GM18867 (cell line): Measurements from ENCODE around the gene IGF1R.
"Not testable (repeated sequence)": the region's sequence is repeated elsewhere in the genome, so short reads cannot be mapped to it uniquely, and the experiment has no call there.

ENCODE experiments used
- ATAC-seq: cut with Tn5 transposase; IDR thresholded peaks from one replicate; pipeline ENCODE4 v1.9.1; 2021; ENCODE audit warnings: mild to moderate bottlenecking, moderate library complexity; ENCODE audit not compliant: unreplicated experiment

Gene IGF1R

DNA sequence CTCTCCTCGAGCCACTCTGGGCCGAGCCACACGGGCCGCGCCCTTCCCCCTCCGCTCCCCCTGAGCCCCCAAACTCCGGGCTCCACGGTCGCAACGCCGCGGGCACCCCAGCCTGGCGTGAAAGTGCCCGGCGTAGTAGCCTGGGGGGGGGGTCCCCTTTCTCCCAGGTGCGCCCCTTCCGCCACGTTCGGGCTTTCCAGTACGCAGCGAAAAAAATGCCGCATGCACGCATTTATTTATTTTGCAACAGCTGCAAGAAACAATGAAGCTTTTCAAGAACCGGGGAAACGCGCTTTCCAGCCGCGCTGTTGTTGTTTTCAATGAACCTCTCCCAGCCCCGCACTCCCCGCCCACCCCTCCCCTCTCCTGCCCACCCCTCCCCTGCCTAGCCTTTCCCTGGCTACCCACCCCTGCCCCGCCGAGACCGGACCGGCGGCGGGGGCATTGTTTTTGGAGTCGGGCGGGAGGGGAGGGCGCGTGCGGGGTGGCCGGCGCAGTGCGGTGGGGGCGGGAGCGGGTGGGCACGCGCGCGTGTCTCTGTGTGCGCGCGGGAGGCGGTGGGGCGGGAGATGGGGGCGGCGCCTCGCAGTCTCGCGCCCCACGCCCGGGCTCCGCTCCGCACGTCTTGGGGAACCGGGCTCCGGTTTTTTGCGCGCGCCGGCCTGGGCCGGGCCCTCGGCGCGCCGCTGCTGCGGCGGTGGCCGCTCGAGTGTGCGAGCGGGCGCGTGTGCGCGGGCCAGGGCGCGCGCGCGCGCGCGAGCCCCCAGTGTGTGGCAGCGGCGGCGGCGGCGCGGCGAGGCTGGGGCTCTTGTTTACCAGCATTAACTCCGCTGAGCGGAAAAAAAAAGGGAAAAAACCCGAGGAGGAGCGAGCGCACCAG lies at the start of gene IGF1R:
IGF1R (plus strand) TSS at position 766 of the 880 bp plus-strand sequence. CDS start 1,043 bp downstream, outside the sequence.
- peak; percentile 83 for ATAC-seq

DNA sequence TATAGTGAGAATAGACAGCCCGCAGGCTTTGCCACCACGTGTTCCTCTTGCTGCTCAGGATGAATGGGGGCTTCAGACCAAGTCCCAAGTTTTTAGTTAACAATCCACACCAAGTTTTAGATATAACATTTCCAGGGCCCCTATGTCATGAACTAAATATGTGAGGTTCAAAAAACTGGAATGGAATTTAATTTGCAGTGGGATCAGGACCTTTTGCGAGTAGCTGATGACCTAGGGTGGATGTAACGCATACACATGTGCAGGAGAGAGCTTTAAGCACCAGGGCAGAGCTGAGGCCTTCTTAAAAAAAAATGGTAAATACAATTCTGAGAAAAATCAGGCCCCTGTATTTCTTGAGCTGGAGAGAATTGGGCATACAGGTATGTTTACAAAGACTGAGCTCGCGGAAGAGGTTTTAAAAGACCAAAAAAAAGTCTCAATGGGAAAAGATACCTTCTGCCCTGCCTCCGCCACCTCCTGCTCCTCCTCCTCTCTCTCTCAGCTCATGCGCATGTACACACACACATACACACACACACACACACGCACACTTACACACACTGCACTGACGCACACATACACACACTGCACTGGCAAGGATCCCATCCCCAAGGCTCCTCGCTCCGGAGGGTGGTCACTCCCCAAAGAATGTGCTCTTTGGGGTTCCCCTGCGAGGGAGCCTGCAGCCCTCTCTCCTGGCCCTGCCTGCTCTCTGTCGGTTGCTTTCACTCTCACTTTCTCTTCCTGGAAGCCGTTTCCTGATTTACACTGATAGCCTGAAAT lies 48.2 kb upstream of the IGF1R start:
- ATAC-seq = peak; percentile 56

GRCh38 chr15:98604983-98605382 lies 43.4 kb upstream of the IGF1R start:
- no peak for ATAC-seq

- no peak for ATAC-seq
These were observed 39.0 kb upstream of the IGF1R start for GRCh38 chr15:98609144-98609852.

DNA sequence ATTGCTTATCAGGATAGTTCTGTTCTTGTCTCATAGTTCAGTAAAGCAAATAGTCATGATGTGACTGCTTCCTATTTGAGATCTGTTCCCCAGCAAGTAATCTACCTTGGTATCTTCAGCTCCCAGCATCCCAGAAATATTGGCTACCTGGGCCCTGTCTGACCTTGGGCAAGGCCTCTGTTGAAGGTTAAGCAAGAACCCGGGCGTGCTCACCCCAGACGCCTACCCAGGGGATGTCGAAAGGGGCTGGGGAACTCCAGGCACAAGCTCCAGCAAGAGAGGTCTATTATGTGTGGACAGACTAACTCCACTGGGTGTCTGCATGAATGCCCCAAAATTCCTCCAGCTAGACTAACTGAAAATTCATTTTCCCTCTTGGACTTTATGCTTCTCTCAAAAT lies 37.3 kb upstream of the IGF1R start:
- no peak for ATAC-seq

- no peak for ATAC-seq
These were observed 36.5 kb upstream of the IGF1R start for GRCh38 chr15:98611808-98612207.

GRCh38 chr15:98612490-98613110 lies 35.7 kb upstream of the IGF1R start:
- no peak for ATAC-seq

GRCh38 chr15:98614681-98615080 lies 33.7 kb upstream of the IGF1R start:
- no peak for ATAC-seq

GRCh38 chr15:98616397-98616796 lies 31.9 kb upstream of the IGF1R start:
- ATAC-seq = no peak

DNA sequence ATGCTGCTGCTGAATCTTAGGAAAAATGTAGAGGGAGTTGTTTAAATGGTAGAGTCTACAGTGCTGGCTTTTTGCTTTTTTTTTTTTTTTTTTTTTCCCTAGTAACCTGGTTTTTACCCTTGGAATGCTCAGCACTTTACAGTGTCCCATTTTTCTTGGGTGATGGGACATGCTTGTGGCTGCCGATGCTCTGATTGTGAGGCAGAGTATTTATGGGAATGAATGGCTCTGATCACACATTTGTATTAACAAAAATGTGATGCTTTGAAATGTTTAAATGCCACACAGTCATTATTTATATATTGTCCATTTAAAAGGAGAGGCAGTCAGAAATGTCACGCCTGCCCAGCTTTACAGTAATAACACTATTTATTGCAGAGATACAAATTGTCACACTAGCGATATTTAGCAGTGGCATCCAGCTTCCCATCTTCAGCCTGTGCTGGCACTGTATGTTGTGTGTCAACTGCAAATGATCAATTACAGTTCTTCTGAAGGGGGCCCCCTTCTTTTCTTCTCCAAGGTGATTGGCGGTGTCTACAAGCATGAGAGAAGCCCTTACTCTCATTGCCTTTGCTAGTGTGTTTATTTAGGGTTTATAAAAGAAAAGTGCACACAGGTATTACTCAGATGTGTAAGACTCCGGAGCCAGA lies 30.9 kb upstream of the IGF1R start:
- ATAC-seq = no peak

DNA sequence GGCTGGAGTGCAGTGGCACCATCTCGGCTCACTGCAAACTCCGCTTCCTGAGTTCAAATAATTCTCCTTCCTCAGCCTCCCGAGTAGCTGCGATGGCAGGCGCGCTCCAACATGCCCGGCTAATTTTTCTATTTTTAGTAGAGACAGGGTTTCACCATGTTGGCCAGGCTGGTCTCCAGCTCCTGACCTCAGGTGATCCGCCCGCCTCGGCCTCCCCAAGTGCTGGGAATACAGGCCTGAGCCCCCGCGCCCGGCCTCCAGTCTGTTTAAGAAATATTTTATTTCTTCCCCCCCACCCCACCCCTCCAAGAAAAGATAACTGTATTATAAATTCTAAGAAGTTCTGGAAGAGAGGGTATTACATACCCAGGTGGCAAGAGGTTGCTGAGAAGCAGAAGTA lies 29.8 kb upstream of the IGF1R start:
- not testable (repeated sequence) for ATAC-seq

DNA sequence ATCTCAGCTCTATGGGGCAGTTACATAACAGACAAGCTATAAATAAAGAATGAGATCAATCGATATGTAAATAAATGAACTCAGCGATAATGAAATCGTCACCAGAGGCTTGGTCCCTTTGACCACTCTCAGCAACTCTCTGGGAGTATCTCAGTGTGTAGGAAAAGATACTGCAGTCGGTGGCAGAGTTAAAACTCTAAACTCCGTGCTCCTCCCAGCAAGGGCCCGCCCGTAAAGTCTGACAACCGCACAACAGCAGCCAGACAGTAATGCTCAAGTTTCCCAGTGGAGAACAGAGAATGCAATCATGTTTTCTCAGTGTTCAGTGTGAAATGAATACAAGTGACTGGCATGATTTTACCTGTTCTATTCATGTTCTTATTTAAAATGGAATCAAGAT lies 28.3 kb upstream of the IGF1R start:
- ATAC-seq = no peak

DNA sequence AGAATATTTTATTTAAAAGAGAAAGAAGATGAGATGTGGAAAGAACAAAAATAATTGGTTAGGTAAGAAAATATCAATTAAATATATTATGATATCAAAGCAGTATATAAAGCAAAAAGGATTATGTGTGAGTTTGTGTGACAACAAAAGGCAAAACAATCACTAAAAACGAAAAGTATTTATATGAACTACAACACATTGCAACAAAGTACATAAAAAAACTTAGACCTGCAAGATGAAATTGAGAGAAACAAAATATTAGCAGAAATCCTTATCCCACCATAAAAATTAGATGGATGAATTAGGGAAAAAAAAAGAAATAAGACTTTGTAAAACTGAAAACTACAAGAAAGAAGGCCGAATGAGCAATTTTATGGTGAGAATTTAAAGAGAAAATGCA lies 27.3 kb upstream of the IGF1R start:
- no peak for ATAC-seq

- no peak for ATAC-seq
These were observed 22.7 kb upstream of the IGF1R start for GRCh38 chr15:98625614-98626013.

DNA sequence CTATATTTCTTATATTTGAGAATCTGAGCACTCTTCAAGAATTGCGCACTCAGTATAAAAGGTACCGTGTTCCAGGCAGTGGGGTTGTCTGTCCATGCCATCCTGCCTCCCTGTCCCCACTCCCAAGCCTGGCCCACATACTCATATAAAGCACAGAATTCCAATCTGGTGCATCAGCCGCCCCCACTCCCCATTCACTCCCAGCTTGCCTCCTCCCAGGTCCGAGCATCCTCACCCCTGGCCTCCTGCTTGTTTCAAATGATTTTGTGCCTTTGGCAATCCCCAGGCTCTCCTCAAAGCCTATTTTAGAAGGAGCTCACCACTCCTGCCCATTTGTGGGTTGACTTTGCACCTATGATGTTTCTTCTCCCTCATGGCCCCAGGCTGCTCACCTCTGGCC lies 22.2 kb upstream of the IGF1R start:
- no peak for ATAC-seq

DNA sequence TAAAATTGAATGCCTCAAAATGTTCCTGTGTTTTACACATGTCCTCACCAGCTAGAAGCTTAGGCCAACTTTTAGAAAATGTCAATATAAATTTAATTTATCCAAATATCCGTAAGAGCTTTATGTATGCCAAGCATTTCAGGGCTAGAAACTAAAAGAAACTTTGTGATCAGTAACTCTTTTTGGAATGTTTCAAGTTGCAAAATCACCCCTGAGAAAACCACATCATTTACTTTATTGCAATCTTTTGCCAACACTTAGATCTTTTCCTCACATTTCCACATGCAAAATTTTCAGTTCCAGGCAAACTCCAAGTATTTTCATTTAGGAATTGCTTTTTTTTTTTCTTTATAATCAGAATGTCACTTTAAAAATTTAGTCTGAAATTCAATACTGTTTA lies 20.1 kb upstream of the IGF1R start:
- ATAC-seq = no peak

- no peak for ATAC-seq
These were observed 12.5 kb upstream of the IGF1R start for GRCh38 chr15:98635848-98636247.

- ATAC-seq = no peak
These were observed 5.2 kb upstream of the IGF1R start for GRCh38 chr15:98643115-98643514.

DNA sequence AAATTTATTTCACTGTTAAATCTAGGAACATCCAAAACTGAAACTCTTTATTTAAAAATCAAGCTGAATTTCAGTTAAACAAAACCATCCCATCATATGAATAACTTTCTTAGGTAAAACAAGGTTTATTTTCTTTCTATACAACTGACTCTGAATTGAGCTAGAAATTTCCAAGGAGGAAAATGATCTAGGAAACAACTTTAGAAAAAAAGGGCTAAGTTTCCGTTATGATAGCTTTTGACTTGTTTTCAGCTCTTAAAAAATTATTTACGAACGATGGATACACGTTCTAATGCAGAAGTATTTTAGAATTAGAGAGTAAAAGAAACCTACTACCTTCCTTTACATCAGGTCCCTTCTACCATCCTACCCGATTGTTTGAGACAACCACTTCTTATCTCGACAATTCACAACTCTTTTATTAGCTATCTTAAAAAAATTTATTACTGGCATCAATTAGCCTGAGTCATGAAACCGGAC lies 1.8 kb upstream of the IGF1R start:
- no peak for ATAC-seq

GRCh38 chr15:98647026-98647773 lies 1.1 kb upstream of the IGF1R start:
- peak; percentile 56 for ATAC-seq
